Subcutaneous adipose tissue (tissue), 4 donors: Measurements from ENCODE around the gene PTPRA. TPM values are rescaled to one million over a fixed set of nuclear protein-coding genes. Genes with fewer than 3 reads are reported as not detected.

Experiments used
- CTCF ChIP-seq: fragments of 450-650 bp; IDR thresholded peaks from one replicate; pipeline ENCODE4 v1.5.1; 2016; ENCODE audit warnings: low read depth, mild to moderate bottlenecking, control low read depth, antibody characterized with exemption, moderate library complexity
- total RNA-seq, 4 donors: library from RNA; depleted of rRNA; stranded (reverse); fragments of >200 nt; gene quantifications; one replicate each; pipeline ENCODE4 v1.1.0, GENCODE V29; 2016

The PTPRA gene
- total RNA-seq, 4 donors from 2014 or later: 64.4 to 99.5 (median 95.3) TPM

- no peak for TF ChIP-seq CTCF
Observed at GRCh38 chr20:2902818-2903217, 29.5 kb downstream of the PTPRA start.

GRCh38 chr20:2903686-2904085, 30.4 kb downstream of the PTPRA start:
- no peak for TF ChIP-seq CTCF

- TF ChIP-seq CTCF: no peak
Observed at GRCh38 chr20:2907519-2907918, 34.2 kb downstream of the PTPRA start.

GRCh38 chr20:2909953-2910352, 36.7 kb downstream of the PTPRA start:
- no peak for TF ChIP-seq CTCF

- TF ChIP-seq CTCF: no peak
Observed at GRCh38 chr20:2911200-2911599, 37.9 kb downstream of the PTPRA start.

- no peak for TF ChIP-seq CTCF
Observed at GRCh38 chr20:2914160-2914559, 40.9 kb downstream of the PTPRA start.

GRCh38 chr20:2917266-2917665, 44.0 kb downstream of the PTPRA start:
- TF ChIP-seq CTCF: no peak
